Skeletal muscle tissue (tissue), 4 donors: ENCODE data around the gene AGPAT4. TPM values are rescaled to one million over a fixed set of nuclear protein-coding genes. Genes with fewer than 3 reads are reported as not detected.
"Not testable (repeated sequence)": the region's sequence is repeated elsewhere in the genome, so short reads cannot be mapped to it uniquely, and the experiment has no call there.

Experiments used
- H3K27ac ChIP-seq: one replicate; pipeline ENCODE4 v1.7.0; 2013; ENCODE audit warnings: mild to moderate bottlenecking, low read depth, low read length, inconsistent platforms
- H3K27me3 ChIP-seq, 3 donors: one replicate each; pipeline ENCODE4 v1.7.0; 2013; ENCODE audit warnings: low read length in 3 of 3; ENCODE audit not compliant: control insufficient read depth in 3 of 3, insufficient read depth in 3 of 3
- H3K36me3 ChIP-seq, 3 donors: one replicate each; pipeline ENCODE4 v1.7.0; 2013; ENCODE audit warnings: low read length in 3 of 3; ENCODE audit not compliant: control insufficient read depth in 3 of 3, insufficient read depth in 3 of 3
- H3K4me1 ChIP-seq, 3 donors: one replicate each; pipeline ENCODE4 v1.7.0; 2013; ENCODE audit warnings: low read length in 3 of 3, mild to moderate bottlenecking in 3 of 3; ENCODE audit not compliant: control insufficient read depth in 3 of 3, insufficient read depth in 3 of 3
- H3K4me3 ChIP-seq, 3 donors: one replicate each; pipeline ENCODE4 v1.7.0; 2013; ENCODE audit warnings: low read length in 3 of 3
- H3K9ac ChIP-seq, 3 donors: one replicate each; pipeline ENCODE4 v1.7.0; 2013; ENCODE audit warnings: low read length in 3 of 3, mild to moderate bottlenecking in 3 of 3, moderate library complexity in 2 of 3, low read depth in 1 of 3
- H3K9me3 ChIP-seq, 3 donors: one replicate each; pipeline ENCODE4 v1.7.0; 2013; ENCODE audit warnings: low read length in 3 of 3; ENCODE audit not compliant: control insufficient read depth in 3 of 3
- total RNA-seq: library from RNA; depleted of rRNA; stranded (reverse); fragments of >200 nt; gene quantifications from one replicate; pipeline ENCODE4 v1.2.3, GENCODE V29; 2014
- donor health status: Osteomylitis.

Gene AGPAT4
- total RNA-seq, 1 donor from 2014 or later = 18.3 TPM

DNA sequence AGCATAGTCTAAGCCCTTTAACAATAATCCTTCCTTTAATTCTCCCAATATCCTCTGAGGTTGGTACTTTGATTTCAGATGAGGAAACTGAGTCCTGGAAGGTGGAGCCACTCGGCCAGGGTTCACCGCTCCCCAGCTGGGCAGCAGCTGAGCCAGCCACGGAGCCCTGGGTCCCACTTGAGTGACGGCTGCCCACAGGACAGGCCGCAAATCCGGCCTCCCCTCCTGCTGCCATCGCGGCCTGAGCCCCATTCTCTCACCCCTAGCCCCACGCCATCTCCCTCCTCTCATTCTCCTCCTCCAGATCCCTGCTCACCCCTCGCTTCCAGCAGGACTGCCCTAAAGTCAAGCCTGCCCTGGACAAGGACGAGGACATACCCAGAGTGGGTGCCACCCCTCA, 41.4 kb downstream of the AGPAT4 start:
- Histone ChIP-seq H3K27ac (no peak overlapping the region), H3K9ac (no peak overlapping the region), H3K4me1 (peaks cover 3 to 17% (median 12%) of the 10 kb centered on the region in 3 donors), H3K9me3 (no peaks in the 10 kb centered on the region), H3K4me3 (no peak overlapping the region), H3K27me3 (no peaks in the 10 kb centered on the region), H3K36me3 (no peaks in the 10 kb centered on the region)

DNA sequence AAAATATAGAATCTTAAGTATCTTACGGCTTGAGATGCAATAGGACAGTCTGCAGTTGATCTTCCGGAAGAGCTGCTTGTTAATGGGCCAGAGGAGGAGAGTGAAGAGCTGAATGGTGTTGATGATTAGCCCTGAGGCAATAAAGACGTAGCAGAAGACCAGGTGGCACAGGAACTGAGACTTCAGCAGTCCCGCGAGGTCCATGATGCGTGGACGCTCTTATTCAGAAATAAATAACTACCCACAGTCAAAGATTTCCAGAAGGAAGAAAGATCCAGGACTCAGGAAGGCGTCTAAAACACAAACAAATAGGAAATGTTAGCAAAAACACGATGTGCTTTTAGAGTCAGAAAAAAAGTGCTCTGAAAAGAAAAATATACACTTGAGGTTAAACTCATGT, 41.9 kb downstream of the AGPAT4 start:
- Histone ChIP-seq H3K9me3 (no peaks in the 10 kb centered on the region), H3K27ac (no peak overlapping the region), H3K9ac (no peak overlapping the region), H3K4me3 (no peak overlapping the region), H3K27me3 (no peaks in the 10 kb centered on the region), H3K36me3 (no peaks in the 10 kb centered on the region), H3K4me1 (peaks cover 6 to 17% (median 12%) of the 10 kb centered on the region in 3 donors)

- Histone ChIP-seq H3K4me1 (peaks cover 6 to 20% (median 12%) of the 10 kb centered on the region in 3 donors), H3K9ac (no peak overlapping the region), H3K36me3 (no peaks in the 10 kb centered on the region), H3K9me3 (no peaks in the 10 kb centered on the region), H3K4me3 (no peak overlapping the region), H3K27ac (no peak overlapping the region), H3K27me3 (no peaks in the 10 kb centered on the region)
Observed at GRCh38 chr6:161230339-161230738, 43.5 kb downstream of the AGPAT4 start.

- Histone ChIP-seq H3K27ac (peak overlapping the region; percentile 62), H3K9ac (no peak overlapping the region), H3K36me3 (no peaks in the 10 kb centered on the region), H3K27me3 (no peaks in the 10 kb centered on the region), H3K9me3 (no peaks in the 10 kb centered on the region), H3K4me1 (peaks cover 6 to 20% (median 8%) of the 10 kb centered on the region in 3 donors), H3K4me3 (peak overlapping the region in 1 of 3 donors; percentile 33)
Observed at GRCh38 chr6:161228921-161229591, 44.8 kb downstream of the AGPAT4 start.

GRCh38 chr6:161228096-161228495, 45.8 kb downstream of the AGPAT4 start:
- H3K4me1 ChIP-seq = peaks cover 6 to 20% (median 8%) of the 10 kb centered on the region in 3 donors
- H3K9me3 ChIP-seq = no peaks in the 10 kb centered on the region
- H3K9ac ChIP-seq = no peak overlapping the region
- no peak overlapping the region for H3K27ac ChIP-seq
- H3K36me3 ChIP-seq = no peaks in the 10 kb centered on the region
- no peak overlapping the region for H3K4me3 ChIP-seq
- H3K27me3 ChIP-seq = no peaks in the 10 kb centered on the region

GRCh38 chr6:161227004-161227960, 46.6 kb downstream of the AGPAT4 start:
- Histone ChIP-seq H3K4me3 (no peak overlapping the region), H3K4me1 (peaks cover 6 to 20% (median 8%) of the 10 kb centered on the region in 3 donors), H3K36me3 (no peaks in the 10 kb centered on the region), H3K9me3 (no peaks in the 10 kb centered on the region), H3K9ac (no peak overlapping the region), H3K27ac (no peak overlapping the region), H3K27me3 (no peaks in the 10 kb centered on the region)

GRCh38 chr6:161226009-161226964, 47.6 kb downstream of the AGPAT4 start:
- H3K27ac ChIP-seq = no peak overlapping the region
- no peak overlapping the region for H3K4me3 ChIP-seq
- H3K36me3 ChIP-seq = no peaks in the 10 kb centered on the region
- peaks cover 6 to 20% (median 8%) of the 10 kb centered on the region in 3 donors for H3K4me1 ChIP-seq
- no peaks in the 10 kb centered on the region for H3K9me3 ChIP-seq
- H3K9ac ChIP-seq = no peak overlapping the region
- H3K27me3 ChIP-seq = no peaks in the 10 kb centered on the region

DNA sequence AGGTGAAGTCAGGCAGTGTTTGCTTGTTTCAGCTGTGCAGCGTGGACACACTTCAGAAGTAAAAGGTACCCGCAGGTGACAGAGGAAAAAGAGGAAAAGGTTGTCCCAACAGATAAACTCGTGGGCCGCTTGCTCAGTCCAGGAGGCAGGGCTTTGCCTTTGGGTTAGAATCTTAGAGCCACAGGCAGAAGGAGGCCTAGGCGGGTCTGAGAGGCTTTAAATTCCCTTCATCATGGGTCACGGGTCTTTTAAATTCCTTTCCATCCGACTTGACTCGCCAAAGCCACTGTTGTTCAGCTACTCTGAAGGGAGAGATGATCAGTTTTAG, 48.2 kb downstream of the AGPAT4 start:
- no peaks in the 10 kb centered on the region for H3K27me3 ChIP-seq
- no peak overlapping the region for H3K27ac ChIP-seq
- no peaks in the 10 kb centered on the region for H3K9me3 ChIP-seq
- H3K9ac ChIP-seq = no peak overlapping the region
- H3K4me1 ChIP-seq = peaks cover 6 to 20% (median 8%) of the 10 kb centered on the region in 3 donors
- no peak overlapping the region for H3K4me3 ChIP-seq
- H3K36me3 ChIP-seq = no peaks in the 10 kb centered on the region

DNA sequence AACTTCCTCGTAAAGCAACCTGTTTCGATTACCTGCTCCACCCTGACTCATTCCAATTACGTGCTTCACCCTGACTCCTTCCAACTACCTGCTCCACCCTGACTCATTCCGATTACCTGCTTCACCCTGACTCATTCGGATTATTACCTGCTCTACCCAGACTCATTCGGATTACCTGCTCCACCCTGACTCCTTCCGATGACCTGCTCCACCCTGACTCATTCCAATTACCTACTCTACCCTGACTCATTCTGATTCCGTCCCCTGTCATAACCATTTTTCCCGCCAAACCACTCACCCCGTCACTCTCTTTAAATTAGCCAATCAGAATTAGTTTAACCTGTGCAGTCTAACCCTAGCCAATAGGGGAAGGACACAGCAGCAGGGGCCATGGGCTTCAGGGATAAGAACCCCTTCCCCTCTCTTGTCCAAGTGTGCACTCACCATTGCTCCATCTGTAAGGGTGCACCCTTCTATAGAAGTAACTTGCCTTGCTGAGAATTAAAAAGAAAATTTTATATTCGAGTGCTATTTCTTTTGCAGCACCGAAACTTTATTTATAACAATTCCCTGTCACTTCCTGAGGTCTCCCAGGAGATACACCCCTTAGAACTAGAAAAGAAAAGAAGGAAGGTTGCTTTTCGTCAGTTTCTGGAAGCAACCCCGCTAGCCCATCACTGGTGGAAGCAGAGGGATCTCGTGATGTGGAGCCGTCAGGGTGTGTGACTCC, 48.7 kb downstream of the AGPAT4 start:
- not testable (repeated sequence) for H3K9ac ChIP-seq, H3K36me3 ChIP-seq, H3K27me3 ChIP-seq, H3K4me3 ChIP-seq, H3K27ac ChIP-seq, H3K9me3 ChIP-seq
- peaks cover 6 to 20% (median 8%) of the 10 kb centered on the region in 3 donors for H3K4me1 ChIP-seq
